K562 (cell line): ENCODE measurements around the gene SLC24A3. TPM values are rescaled to one million over a fixed set of nuclear protein-coding genes. Genes with fewer than 3 reads are reported as not detected.

Experiments used
- ATAC-seq: fragments of 200-7000 bp; cut with Tn5 transposase; 3 replicates; pipeline ENCODE4 v1.9.1; 2020; ENCODE audit warnings: moderate library complexity
- BruUV-seq: library from RNA; stranded (reverse); fragments of 400-500 nt; replicated peaks from 2 replicates; lab custom pipeline; 2021; lab: Mats Ljungman, UMichigan
- CTCF ChIA-PET: fragments of 300-600 bp; formaldehyde crosslinking; extraction: SDS; loops from one replicate; lab custom pipeline; 2021; ENCODE audit warnings: low intra/inter-chr PET ratio; lab: Yijun Ruan, JAX
- POLR2A ChIA-PET: fragments of 300-600, 350-650 bp; sonication (Branson Sonifier 250); formaldehyde crosslinking; extraction: SDS; loops from one replicate; lab custom pipeline; 2021; ENCODE audit warnings: antibody characterized with exemption, inconsistent platforms; lab: Yijun Ruan, JAX
- DNase-seq, 4 experiments: peaks; one replicate each; pipeline versions ENCODE4 v3.0.0 to v3.0.0-alpha.2; 2011 to 2018; ENCODE audit warnings: low spot score in 3 of 4, mixed read lengths in 3 of 4; ENCODE audit errors: extremely low read depth in 1 of 4
- FAIRE-seq: peaks from 2 replicates; lab custom pipeline; 2011; peaks lifted over from hg19 to GRCh38; lab: Jason Lieb, UNC
- H2AFZ ChIP-seq: 2 replicates; pipeline ENCODE4 v1.6.0; 2011; ENCODE audit warnings: low read depth, low read length, control low read depth, inconsistent platforms
- H3K27ac ChIP-seq: fragments of 200-600 bp; 3 replicates; pipeline ENCODE4 v1.8.0; 2011; ENCODE audit warnings: low read depth, mild to moderate bottlenecking, control low read depth, inconsistent platforms, low read length, moderate library complexity, mixed read lengths; ENCODE audit errors: extremely low read depth
- H3K27me3 ChIP-seq, 2 experiments: fragments of 300-600 bp in 1 of 2; 2 replicates in 1 of 2; 3 replicates in 1 of 2; pipeline versions ENCODE4 v1.6.0 to v1.8.0; 2011; ENCODE audit warnings: inconsistent platforms in 2 of 2, low read length in 2 of 2, mild to moderate bottlenecking in 1 of 2, mixed read lengths in 1 of 2, moderate library complexity in 1 of 2; ENCODE audit not compliant: control insufficient read depth in 2 of 2, insufficient read depth in 2 of 2
- H3K36me3 ChIP-seq: fragments of 300-600 bp; 3 replicates; pipeline ENCODE4 v1.8.0; 2011; ENCODE audit warnings: mild to moderate bottlenecking, low read length, inconsistent platforms; ENCODE audit not compliant: control insufficient read depth, insufficient read depth
- H3K4me1 ChIP-seq, 2 experiments: fragments of 200-600 bp in 1 of 2; replicated peaks in 1 of 2; 2 replicates in 1 of 2; 3 replicates in 1 of 2; pipeline versions ENCODE4 v1.5.1 to v1.8.0; 2011; ENCODE audit warnings: inconsistent platforms in 2 of 2, low read length in 2 of 2, mild to moderate bottlenecking in 1 of 2, mixed read lengths in 1 of 2, moderate library complexity in 1 of 2; ENCODE audit not compliant: control insufficient read depth in 2 of 2, insufficient read depth in 2 of 2
- H3K4me2 ChIP-seq: 2 replicates; pipeline ENCODE4 v1.6.1; 2011; ENCODE audit warnings: low read length, control low read depth, inconsistent platforms, mixed read lengths; ENCODE audit not compliant: insufficient read depth
- H3K4me3 ChIP-seq: fragments of 200-600 bp; sonication (generic), shearing (Covaris generic); 2 replicates; pipeline ENCODE4 v1.5.1; 2016; ENCODE audit warnings: control low read depth, inconsistent platforms
- H3K79me2 ChIP-seq: fragments of 200-600 bp; 3 replicates; pipeline ENCODE4 v1.8.0; 2011; ENCODE audit warnings: low read length, inconsistent platforms; ENCODE audit not compliant: control insufficient read depth, insufficient read depth
- H3K9ac ChIP-seq, 2 experiments: 2 replicates each; pipeline versions ENCODE4 v1.6.0 to v1.6.1; 2011; ENCODE audit warnings: low read depth in 2 of 2, low read length in 2 of 2, control low read depth in 1 of 2, inconsistent platforms in 1 of 2, mild to moderate bottlenecking in 1 of 2, mixed read lengths in 1 of 2; ENCODE audit not compliant: insufficient read depth in 1 of 2
- H3K9me1 ChIP-seq: one replicate; pipeline ENCODE4 v1.6.0; 2011; ENCODE audit warnings: inconsistent platforms, mild to moderate bottlenecking, low read length, moderate library complexity; ENCODE audit not compliant: control insufficient read depth, insufficient read depth
- H3K9me3 ChIP-seq: replicated peaks from 2 replicates; pipeline ENCODE4 v1.5.1; 2011; ENCODE audit warnings: low read depth, low read length, inconsistent platforms; ENCODE audit not compliant: control insufficient read depth, insufficient read depth
- H4K20me1 ChIP-seq: replicated peaks from 2 replicates; pipeline ENCODE4 v1.6.1; 2011; ENCODE audit warnings: low read length, inconsistent platforms, mixed read lengths; ENCODE audit not compliant: control insufficient read depth, insufficient read depth
- CBX3 ChIP-seq, 2 experiments: IDR thresholded peaks; 1 replicate in 1 of 2; 2 replicates in 1 of 2; pipeline ENCODE4 v1.6.1; 2012; ENCODE audit warnings: inconsistent platforms in 2 of 2, low read length in 2 of 2, borderline replicate concordance in 1 of 2, control low read depth in 1 of 2
- CXXC5 ChIP-seq: fragments of 250-450 bp; sonication (Bioruptor Pico); IDR thresholded peaks from 2 replicates; pipeline ENCODE4 v1.8.0; 2022; ENCODE audit warnings: inconsistent platforms, mild to moderate bottlenecking, moderate library complexity
- FOXA1 ChIP-seq: fragments of 450-650 bp; IDR thresholded peaks from 2 replicates; pipeline ENCODE4 v1.6.1; 2016; ENCODE audit warnings: mild to moderate bottlenecking, borderline replicate concordance
- KAT2B ChIP-seq: IDR thresholded peaks from one replicate; pipeline ENCODE4 v1.6.1; 2012; ENCODE audit warnings: low read depth, mild to moderate bottlenecking, control low read depth, inconsistent platforms, low read length, moderate library complexity
- NUFIP1 ChIP-seq: fragments of 450-650 bp; IDR thresholded peaks from 2 replicates; pipeline ENCODE4 v1.6.1; 2018; ENCODE audit not compliant: partially characterized antibody
- PHF21A ChIP-seq: fragments of 450-650 bp; IDR thresholded peaks from 2 replicates; pipeline ENCODE4 v1.6.1; 2017; ENCODE audit warnings: low read depth, borderline replicate concordance
- SAFB ChIP-seq: fragments of 200-400 bp; formaldehyde crosslinking; IDR thresholded peaks from 2 replicates; pipeline ENCODE4 v1.6.1; 2017; ENCODE audit warnings: low read depth, low read length, borderline replicate concordance
- SREBF1 ChIP-seq: fragments of 150-350 bp; IDR thresholded peaks from 2 replicates; pipeline ENCODE4 v1.6.1; 2014; ENCODE audit warnings: antibody characterized with exemption, low read depth, low read length, borderline replicate concordance
- ZNF184 ChIP-seq: sonication (generic); formaldehyde crosslinking; IDR thresholded peaks from 2 replicates; pipeline ENCODE4 v1.5.0; 2020; ENCODE audit warnings: missing genetic modification reagents
- ZNF445 ChIP-seq: fragments of 250-450 bp; sonication (Bioruptor Pico); IDR thresholded peaks from 2 replicates; pipeline ENCODE4 v1.4.0; 2020; ENCODE audit warnings: low read depth, mild to moderate bottlenecking, moderate library complexity
- ZNF75A ChIP-seq: fragments of 450-650 bp; formaldehyde crosslinking; IDR thresholded peaks from 2 replicates; pipeline ENCODE4 v1.4.0; 2020; ENCODE audit warnings: mild to moderate bottlenecking
- WGBS: fragments of 100-300 bp; shearing (Covaris generic); methylation state at CpG from one replicate; pipeline ENCODE4 v1.1.6; 2016; ENCODE audit warnings: low coverage, mixed read lengths; ENCODE audit not compliant: insufficient coverage; ENCODE audit errors: missing lambda C conversion rate; 5-methylcytosine and 5-hydroxymethylcytosine counted together
- in situ Hi-C: fragments of 300-500 bp; cut with MboI; formaldehyde crosslinking; loops from 4 replicates; pipeline ENCODE4 v1.15.0; 2018; ENCODE audit warnings: inconsistent platforms, mixed read lengths
- intact Hi-C: fragments of 100-400 bp; cut with micrococcal nuclease; formaldehyde crosslinking; loops from 2 replicates; pipeline ENCODE4 v1.14.2; 2022
- polyA plus RNA-seq, 8 experiments: library from polyadenylated mRNA; depleted of rRNA in 4 of 8; stranded (reverse) in 5 of 8; unstranded in 3 of 8; fragments of >200 nt; fragmentation: Nextera tagmentation in 2 of 8; fragmentation: Illumina TruSeq in 1 of 8; extraction: Ambion mirVana in 2 of 8; extraction: Trizol in 1 of 8; gene quantifications; 2 replicates each; pipeline versions ENCODE4 v1.2.1 to v1.2.3, GENCODE V29; 2011 to 2014; ENCODE audit warnings: inconsistent platforms in 1 of 8, missing spikeins in 1 of 8
- total RNA-seq, 7 experiments: library from RNA; depleted of rRNA in 6 of 7; stranded (reverse); fragments of >200 nt in 6 of 7; fragmentation: Illumina TruSeq in 2 of 7; extraction: Trizol in 2 of 7; gene quantifications; 2 replicates each; pipeline versions ENCODE4 v1.2.1 to v1.2.3, GENCODE V29; 2011 to 2021; ENCODE audit warnings: low replicate concordance in 1 of 7
- TF ChIP-seq, protein P1 (sequence below): fragments of 150-350 bp; IDR thresholded peaks from 2 replicates; pipeline ENCODE4 v1.6.1; 2014; ENCODE audit warnings: low read depth, mild to moderate bottlenecking, low read length, borderline replicate concordance
- TF ChIP-seq, protein P2 (sequence below), 2 experiments: fragments of 200-800 bp in 1 of 2; sonication (Bioruptor generic) in 1 of 2; sonication (generic) in 1 of 2; formaldehyde crosslinking in 1 of 2; IDR thresholded peaks in 1 of 2; conservative IDR thresholded peaks in 1 of 2; 2 replicates each; pipeline versions ENCODE4 v1.5.0 to v1.6.1; 2016 to 2020; ENCODE audit warnings: missing compliant biosample characterization in 1 of 2, missing genetic modification characterization in 1 of 2, missing genetic modification reagents in 1 of 2

SLC24A3 gene
- total and polyA plus RNA-seq, 9 of the 15 experiments (the other 6 are each of a cell fraction or from before 2014, with no cell fraction given): not detected

DNA sequence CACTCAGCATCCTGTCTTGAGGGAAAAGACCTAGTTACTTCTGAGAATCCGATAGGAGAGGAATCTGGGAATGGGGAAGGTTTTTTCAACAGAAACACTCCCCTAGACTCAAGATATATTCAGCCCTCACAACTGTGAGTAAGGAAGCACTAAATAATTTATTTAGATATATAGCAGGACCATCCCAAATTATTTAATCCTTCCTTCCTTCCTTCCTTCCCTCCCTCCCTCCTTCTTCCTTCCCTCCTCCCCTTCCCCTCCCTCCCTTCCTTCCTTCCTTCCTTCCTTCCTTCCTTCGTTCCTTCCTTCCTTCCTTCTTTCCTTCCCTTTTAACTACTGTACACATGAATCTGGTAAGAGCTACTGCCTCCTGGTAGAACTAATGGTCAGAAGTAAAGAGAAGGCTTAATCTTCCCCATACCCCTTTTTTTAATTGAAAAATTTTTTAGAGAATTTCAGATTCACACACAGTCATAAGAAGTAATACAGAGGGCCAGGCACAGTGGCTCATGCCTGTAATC lies 10.1 kb downstream of the SLC24A3 start:
- intact Hi-C loops: no loop called here
- BruUV-seq: no TSS peak
- in situ Hi-C loops: loop anchor here (25.0 kb wide), 1 partner anchor 365 kb away; no protein-coding TSS in a partner anchor
- no peak for ATAC-seq
- WGBS: 0% methylated on average over 1 of the region's 2 CpGs
- Histone ChIP-seq H2AFZ (no peak overlapping the region), H3K36me3 (no peaks in the 10 kb centered on the region), H3K4me1 (no peaks in the 10 kb centered on the region), H3K9me1 (no peaks in the 10 kb centered on the region), H3K27me3 (no peaks in the 10 kb centered on the region), H3K27ac (no peak overlapping the region), H3K4me3 (no peak overlapping the region), H3K79me2 (no peaks in the 10 kb centered on the region), H3K9me3 (no peaks in the 10 kb centered on the region), H4K20me1 (no peaks in the 10 kb centered on the region), H3K9ac (no peak overlapping the region), H3K4me2 (no peak overlapping the region)
- ChIA-PET POLR2A (no interaction called here), CTCF (no interaction called here)
- no peak for DNase-seq
- TF ChIP-seq KAT2B (no peak), ZNF445 (CRISPR knock-in tag) (no peak), CXXC5 (CRISPR knock-in tag) (no peak), SAFB (no peak), SREBF1 (no peak), ZNF184 (no peak), CBX3 (IDR thresholded peaks at IDR 0.05; ENCODE audit: borderline replicate concordance in 1 of 2, low read length in 2 of 2) (no peak), PHF21A (no peak), NUFIP1 (no peak), ZNF75A (CRISPR knock-in tag) (no peak), FOXA1 (no peak)
- TF ChIP-seq, protein P1, sequence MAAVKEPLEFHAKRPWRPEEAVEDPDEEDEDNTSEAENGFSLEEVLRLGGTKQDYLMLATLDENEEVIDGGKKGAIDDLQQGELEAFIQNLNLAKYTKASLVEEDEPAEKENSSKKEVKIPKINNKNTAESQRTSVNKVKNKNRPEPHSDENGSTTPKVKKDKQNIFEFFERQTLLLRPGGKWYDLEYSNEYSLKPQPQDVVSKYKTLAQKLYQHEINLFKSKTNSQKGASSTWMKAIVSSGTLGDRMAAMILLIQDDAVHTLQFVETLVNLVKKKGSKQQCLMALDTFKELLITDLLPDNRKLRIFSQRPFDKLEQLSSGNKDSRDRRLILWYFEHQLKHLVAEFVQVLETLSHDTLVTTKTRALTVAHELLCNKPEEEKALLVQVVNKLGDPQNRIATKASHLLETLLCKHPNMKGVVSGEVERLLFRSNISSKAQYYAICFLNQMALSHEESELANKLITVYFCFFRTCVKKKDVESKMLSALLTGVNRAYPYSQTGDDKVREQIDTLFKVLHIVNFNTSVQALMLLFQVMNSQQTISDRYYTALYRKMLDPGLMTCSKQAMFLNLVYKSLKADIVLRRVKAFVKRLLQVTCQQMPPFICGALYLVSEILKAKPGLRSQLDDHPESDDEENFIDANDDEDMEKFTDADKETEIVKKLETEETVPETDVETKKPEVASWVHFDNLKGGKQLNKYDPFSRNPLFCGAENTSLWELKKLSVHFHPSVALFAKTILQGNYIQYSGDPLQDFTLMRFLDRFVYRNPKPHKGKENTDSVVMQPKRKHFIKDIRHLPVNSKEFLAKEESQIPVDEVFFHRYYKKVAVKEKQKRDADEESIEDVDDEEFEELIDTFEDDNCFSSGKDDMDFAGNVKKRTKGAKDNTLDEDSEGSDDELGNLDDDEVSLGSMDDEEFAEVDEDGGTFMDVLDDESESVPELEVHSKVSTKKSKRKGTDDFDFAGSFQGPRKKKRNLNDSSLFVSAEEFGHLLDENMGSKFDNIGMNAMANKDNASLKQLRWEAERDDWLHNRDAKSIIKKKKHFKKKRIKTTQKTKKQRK: no peak
- TF ChIP-seq, protein P2, sequence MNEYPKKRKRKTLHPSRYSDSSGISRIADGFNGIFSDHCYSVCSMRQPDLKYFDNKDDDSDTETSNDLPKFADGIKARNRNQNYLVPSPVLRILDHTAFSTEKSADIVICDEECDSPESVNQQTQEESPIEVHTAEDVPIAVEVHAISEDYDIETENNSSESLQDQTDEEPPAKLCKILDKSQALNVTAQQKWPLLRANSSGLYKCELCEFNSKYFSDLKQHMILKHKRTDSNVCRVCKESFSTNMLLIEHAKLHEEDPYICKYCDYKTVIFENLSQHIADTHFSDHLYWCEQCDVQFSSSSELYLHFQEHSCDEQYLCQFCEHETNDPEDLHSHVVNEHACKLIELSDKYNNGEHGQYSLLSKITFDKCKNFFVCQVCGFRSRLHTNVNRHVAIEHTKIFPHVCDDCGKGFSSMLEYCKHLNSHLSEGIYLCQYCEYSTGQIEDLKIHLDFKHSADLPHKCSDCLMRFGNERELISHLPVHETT (CRISPR knock-in tag; conservative IDR thresholded peaks at IDR 0.05 in 1 of 2, IDR thresholded peaks at IDR 0.05 in 1 of 2): no peak
- FAIRE-seq: no peak
